PC-9 (cell line): ENCODE results near the gene TFAP2D.

Experiments used
- EZH2 ChIP-seq: fragments of 200-600 bp; sonication (generic); IDR thresholded peaks from 2 replicates; pipeline ENCODE4 v1.8.0; 2017; ENCODE audit warnings: antibody characterized with exemption, low read depth
- TF ChIP-seq, protein P1 (sequence below): fragments of 200-600 bp; sonication (generic); conservative IDR thresholded peaks from 2 replicates; pipeline ENCODE4 v1.6.1; 2017; ENCODE audit warnings: mixed run types, antibody characterized with exemption, mild to moderate bottlenecking, moderate library complexity

DNA sequence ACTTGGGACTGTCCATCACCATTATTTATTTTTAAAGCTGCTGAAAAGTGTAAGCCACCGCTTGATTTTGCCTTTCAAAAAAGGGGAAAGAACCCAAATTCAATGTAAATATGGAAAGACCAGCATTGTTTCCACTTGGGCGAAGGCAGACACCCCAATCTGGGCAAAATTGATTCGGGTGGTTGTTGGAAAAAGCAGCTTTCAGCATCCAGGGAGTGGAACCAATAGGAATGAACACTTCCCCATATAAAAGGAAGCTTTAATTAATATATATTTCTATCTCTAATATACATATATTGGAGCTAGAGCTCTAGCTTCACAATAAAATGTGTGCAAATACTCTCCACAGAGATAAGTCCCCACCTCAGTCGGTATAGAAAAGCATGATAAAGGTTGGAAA, at the start of gene TFAP2D:
- TF ChIP-seq, protein P1, sequence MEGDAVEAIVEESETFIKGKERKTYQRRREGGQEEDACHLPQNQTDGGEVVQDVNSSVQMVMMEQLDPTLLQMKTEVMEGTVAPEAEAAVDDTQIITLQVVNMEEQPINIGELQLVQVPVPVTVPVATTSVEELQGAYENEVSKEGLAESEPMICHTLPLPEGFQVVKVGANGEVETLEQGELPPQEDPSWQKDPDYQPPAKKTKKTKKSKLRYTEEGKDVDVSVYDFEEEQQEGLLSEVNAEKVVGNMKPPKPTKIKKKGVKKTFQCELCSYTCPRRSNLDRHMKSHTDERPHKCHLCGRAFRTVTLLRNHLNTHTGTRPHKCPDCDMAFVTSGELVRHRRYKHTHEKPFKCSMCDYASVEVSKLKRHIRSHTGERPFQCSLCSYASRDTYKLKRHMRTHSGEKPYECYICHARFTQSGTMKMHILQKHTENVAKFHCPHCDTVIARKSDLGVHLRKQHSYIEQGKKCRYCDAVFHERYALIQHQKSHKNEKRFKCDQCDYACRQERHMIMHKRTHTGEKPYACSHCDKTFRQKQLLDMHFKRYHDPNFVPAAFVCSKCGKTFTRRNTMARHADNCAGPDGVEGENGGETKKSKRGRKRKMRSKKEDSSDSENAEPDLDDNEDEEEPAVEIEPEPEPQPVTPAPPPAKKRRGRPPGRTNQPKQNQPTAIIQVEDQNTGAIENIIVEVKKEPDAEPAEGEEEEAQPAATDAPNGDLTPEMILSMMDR = no peak
- TF ChIP-seq EZH2 = no peak
